GM12891 (cell line): ENCODE measurements around the gene IFIT2.

ENCODE experiments used
- PAX5 ChIP-seq: IDR thresholded peaks from 2 replicates; pipeline ENCODE4 v1.6.1; 2011; ENCODE audit warnings: low read length, moderate library complexity, mild to moderate bottlenecking; ENCODE audit not compliant: insufficient read depth, severe bottlenecking
- POLR2A ChIP-seq: IDR thresholded peaks from 2 replicates; pipeline ENCODE4 v1.6.1; 2011; ENCODE audit warnings: low read depth, low read length, control low read depth
- POLR2AphosphoS5 ChIP-seq: IDR thresholded peaks from 2 replicates; pipeline ENCODE4 v1.6.1; 2011; ENCODE audit warnings: low read depth, low read length, control low read depth
- POU2F2 ChIP-seq: IDR thresholded peaks from 2 replicates; pipeline ENCODE4 v1.6.1; 2011; ENCODE audit warnings: low read depth, mild to moderate bottlenecking, control low read depth, low read length, moderate library complexity
- SPI1 ChIP-seq: IDR thresholded peaks from 2 replicates; pipeline ENCODE4 v1.6.1; 2011; ENCODE audit warnings: low read depth, low read length, control low read depth
- TAF1 ChIP-seq: IDR thresholded peaks from 2 replicates; pipeline ENCODE4 v1.6.1; 2011; ENCODE audit warnings: low read depth, low read length, control low read depth

- TF ChIP-seq TAF1 (no peak), POLR2A (no peak), POLR2AphosphoS5 (no peak), SPI1 (no peak), PAX5 (no peak), POU2F2 (no peak)
Measured at GRCh38 chr10:89330537-89331212, 28.8 kb downstream of the IFIT2 start.
